22Rv1 (cell line): ENCODE data around the gene C1orf210.

Source experiments
- CTCF ChIP-seq: fragments of 450-650 bp; IDR thresholded peaks from 2 replicates; pipeline ENCODE4 v1.5.1; 2017; ENCODE audit warnings: mild to moderate bottlenecking
- ZFX ChIP-seq: fragments of 450-650 bp; IDR thresholded peaks from 2 replicates; pipeline ENCODE4 v1.6.1; 2017; ENCODE audit warnings: antibody characterized with exemption, borderline replicate concordance

DNA sequence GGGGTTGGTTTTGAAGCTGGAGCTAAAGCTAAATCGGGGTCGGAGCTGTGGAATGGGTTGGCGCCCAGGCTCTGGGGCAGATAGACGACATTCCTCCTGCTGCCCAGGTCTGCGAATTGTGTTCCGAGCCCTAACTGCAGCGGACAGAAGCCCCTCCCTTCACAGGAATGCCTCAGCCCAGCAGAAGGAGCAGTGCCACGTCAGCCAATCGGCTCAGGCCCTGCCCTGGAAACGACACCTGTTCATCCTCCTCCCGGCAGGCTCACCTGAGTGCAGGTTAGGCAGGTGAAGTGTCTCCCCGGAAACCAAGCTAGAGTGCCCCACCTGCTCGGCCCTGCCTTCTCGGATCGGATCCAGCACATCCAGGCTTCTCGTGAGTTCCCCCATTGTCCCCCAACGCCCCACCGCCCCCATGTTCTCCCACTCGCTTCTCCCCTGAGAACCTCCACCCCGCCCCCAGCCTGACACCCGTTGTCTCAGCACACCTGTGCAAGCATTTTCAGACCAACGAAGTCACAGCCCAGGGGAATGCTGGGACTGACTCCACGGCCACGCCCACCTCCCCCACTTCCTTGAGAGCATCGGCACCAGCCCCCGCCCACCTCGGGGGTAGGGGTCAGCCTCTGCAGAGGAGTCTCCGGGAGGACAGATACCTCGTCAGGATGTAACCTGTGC lies 14.8 kb downstream of the C1orf210 start:
- no peak for TF ChIP-seq CTCF
- no peak for TF ChIP-seq ZFX
